CD14-positive monocyte (primary cell): Measurements from ENCODE around the gene NCOA6. TPM values are rescaled to one million over a fixed set of nuclear protein-coding genes. Genes with fewer than 3 reads are reported as not detected.
A peak's percentile ranks its signal among the peaks of the same experiment; 100 is the strongest.

Experiments
- DNase-seq, 3 donors: peaks; one replicate each; pipeline ENCODE4 v3.0.0-alpha.2; 2011 to 2022
- H2AFZ ChIP-seq: 2 replicates; pipeline ENCODE4 v1.6.0; 2012; ENCODE audit warnings: mild to moderate bottlenecking, low read depth, low read length, inconsistent platforms; ENCODE audit not compliant: insufficient read depth, poor library complexity, severe bottlenecking
- H3K27ac ChIP-seq, 2 donors: 1 replicate in 1 of 2; 2 replicates in 1 of 2; pipeline ENCODE4 v1.5.1; 2012 to 2013; ENCODE audit warnings: low read length in 2 of 2, control low read depth in 1 of 2, inconsistent platforms in 1 of 2, low read depth in 1 of 2, mild to moderate bottlenecking in 1 of 2
- H3K27me3 ChIP-seq, 2 donors: one replicate each; pipeline versions ENCODE4 v1.6.0 to v1.6.1; 2011 to 2013; ENCODE audit warnings: low read length in 2 of 2; ENCODE audit not compliant: control insufficient read depth in 2 of 2, insufficient read depth in 2 of 2
- H3K36me3 ChIP-seq, 2 donors: replicated peaks in 1 of 2; 1 replicate in 1 of 2; 2 replicates in 1 of 2; pipeline versions ENCODE4 v1.5.1 to v1.6.1; 2012 to 2013; ENCODE audit warnings: low read length in 2 of 2, control low read depth in 1 of 2, inconsistent platforms in 1 of 2, mild to moderate bottlenecking in 1 of 2; ENCODE audit not compliant: insufficient read depth in 2 of 2, control insufficient read depth in 1 of 2
- H3K4me1 ChIP-seq, 2 donors: 1 replicate in 1 of 2; 2 replicates in 1 of 2; pipeline versions ENCODE4 v1.5.1 to v1.6.1; 2012 to 2013; ENCODE audit warnings: low read length in 2 of 2, control low read depth in 1 of 2, inconsistent platforms in 1 of 2, mild to moderate bottlenecking in 1 of 2, moderate library complexity in 1 of 2; ENCODE audit not compliant: insufficient read depth in 2 of 2, control insufficient read depth in 1 of 2
- H3K4me2 ChIP-seq: replicated peaks from 2 replicates; pipeline ENCODE3; 2012; ENCODE audit warnings: low read length, moderate library complexity, mild to moderate bottlenecking; ENCODE audit not compliant: poor library complexity, severe bottlenecking; ENCODE audit errors: extremely low read depth
- H3K4me3 ChIP-seq, 3 experiments: fragments of 200-600 bp in 1 of 3; sonication (generic) in 1 of 3; replicated peaks in 1 of 3; 1 replicate in 2 of 3; 2 replicates in 1 of 3; pipeline ENCODE4 v1.5.1; 2011 to 2013; ENCODE audit warnings: low read length in 3 of 3, mild to moderate bottlenecking in 3 of 3, control low read depth in 2 of 3, low read depth in 2 of 3, inconsistent platforms in 1 of 3, moderate library complexity in 1 of 3
- H3K79me2 ChIP-seq: 2 replicates; pipeline ENCODE4 v1.6.0; 2012; ENCODE audit warnings: mild to moderate bottlenecking, control low read depth, inconsistent platforms, low read length, moderate library complexity; ENCODE audit not compliant: insufficient read depth
- H3K9ac ChIP-seq: 2 replicates; pipeline ENCODE4 v1.6.0; 2017; ENCODE audit warnings: low read length, mild to moderate bottlenecking; ENCODE audit not compliant: insufficient read depth, poor library complexity, severe bottlenecking
- H3K9me3 ChIP-seq, 2 donors: replicated peaks in 1 of 2; 1 replicate in 1 of 2; 2 replicates in 1 of 2; pipeline versions ENCODE4 v1.5.1 to v1.6.1; 2012 to 2013; ENCODE audit warnings: low read length in 2 of 2, control low read depth in 1 of 2; ENCODE audit not compliant: control insufficient read depth in 1 of 2, insufficient read depth in 1 of 2
- H4K20me1 ChIP-seq: 2 replicates; pipeline ENCODE4 v1.6.0; 2012; ENCODE audit warnings: mild to moderate bottlenecking, low read length, control low read depth, moderate library complexity; ENCODE audit not compliant: insufficient read depth
- H3K27ac Mint-ChIP-seq, 7 donors: one replicate each; pipeline ENCODE4 v1.8.0; 2020; ENCODE audit warnings: mild to moderate bottlenecking in 7 of 7, mixed read lengths in 7 of 7, moderate library complexity in 6 of 7, inconsistent platforms in 2 of 7
- H3K27me3 Mint-ChIP-seq, 3 donors: one replicate each; pipeline ENCODE4 v1.8.0; 2021 to 2022; ENCODE audit warnings: low read depth in 3 of 3, mild to moderate bottlenecking in 3 of 3, mixed read lengths in 3 of 3, moderate library complexity in 3 of 3, inconsistent platforms in 1 of 3
- H3K36me3 Mint-ChIP-seq, 2 donors: one replicate each; pipeline ENCODE4 v1.8.0; 2020; ENCODE audit warnings: mixed read lengths in 2 of 2, inconsistent platforms in 1 of 2, mild to moderate bottlenecking in 1 of 2
- H3K4me1 Mint-ChIP-seq: one replicate; pipeline ENCODE4 v1.8.0; 2020; ENCODE audit warnings: mild to moderate bottlenecking, mixed read lengths
- H3K4me3 Mint-ChIP-seq, 2 donors: one replicate each; pipeline ENCODE4 v1.8.0; 2020; ENCODE audit warnings: mild to moderate bottlenecking in 2 of 2, mixed read lengths in 2 of 2, moderate library complexity in 1 of 2
- H3K9me3 Mint-ChIP-seq, 7 donors: one replicate each; pipeline ENCODE4 v1.8.0; 2020 to 2022; ENCODE audit warnings: mixed read lengths in 7 of 7, mild to moderate bottlenecking in 6 of 7, moderate library complexity in 6 of 7, inconsistent platforms in 2 of 7
- CTCF ChIP-seq: fragments of 200-600 bp; IDR thresholded peaks from one replicate; pipeline ENCODE4 v1.8.0; 2022; ENCODE audit warnings: antibody characterized with exemption, mild to moderate bottlenecking
- WGBS: methylation state at CpG from one replicate; pipeline ENCODE4 v1.1.5; 2013; ENCODE audit warnings: missing lambda C conversion rate; ENCODE audit not compliant: insufficient coverage; 5-methylcytosine and 5-hydroxymethylcytosine counted together
- intact Hi-C, 2 donors: fragments of 100-400 bp; cut with micrococcal nuclease; formaldehyde crosslinking; loops; one replicate each; pipeline versions ENCODE4 v1.15.0 to v1.15.1; 2023
- polyA plus RNA-seq, 3 donors: library from polyadenylated mRNA; depleted of rRNA in 1 of 3; unstranded in 2 of 3; stranded (reverse) in 1 of 3; fragments of 300-500 nt in 2 of 3; fragments of >200 nt in 1 of 3; fragmentation: Illumina TruSeq in 2 of 3; gene quantifications; 1 replicate in 2 of 3; 2 replicates in 1 of 3; pipeline ENCODE4 v1.2.3, GENCODE V29; 2012 to 2021

Gene NCOA6
- polyA plus RNA-seq, 3 donors, result 2.8 to 19.0 (median 3.9) TPM

GRCh38 chr20:34709831-34710567 is 115.5 kb downstream of the NCOA6 start:
- H3K4me3 ChIP-seq, result peak overlapping the region; percentile 64 to 87 (median 70)
- H3K4me1 ChIP-seq, result peaks cover 26 to 39% of the 10 kb centered on the region in 2 donors
- H3K79me2 ChIP-seq, result no peaks in the 10 kb centered on the region
- no peaks in the 10 kb centered on the region for H3K9me3 ChIP-seq
- WGBS, result 7% methylated on average over 61 of the region's 61 CpGs
- peak overlapping the region in 6 of 7 donors; percentile 66 to 89 (median 72) for H3K27ac Mint-ChIP-seq
- H3K4me1 Mint-ChIP-seq, result peaks cover 33% of the 10 kb centered on the region
- H2AFZ ChIP-seq, result peak overlapping the region; percentile 79
- H3K4me2 ChIP-seq, result peak overlapping the region; percentile 89
- H3K27ac ChIP-seq, result no peak overlapping the region
- peaks cover 5% of the 10 kb centered on the region for H4K20me1 ChIP-seq
- peak overlapping the region; percentile 65 for H3K9ac ChIP-seq
- no peaks in the 10 kb centered on the region for H3K9me3 Mint-ChIP-seq
- peaks cover 27 to 37% of the 10 kb centered on the region in 2 donors for H3K36me3 Mint-ChIP-seq
- TF ChIP-seq CTCF, result no peak
- peaks cover 20 to 29% (median 24%) of the 10 kb centered on the region in 3 donors for H3K27me3 Mint-ChIP-seq
- DNase-seq, result peak; percentile 47 to 68 (median 62)
- intact Hi-C loops, result loop anchor here (5.0 kb wide), 4 partner anchors 33 to 173 kb away; partner anchors contain the start of gene PIGU (in 1 of the 2)
- H3K4me3 Mint-ChIP-seq, result peak overlapping the region; percentile 82 to 96
- H3K36me3 ChIP-seq, result peaks cover 14 to 23% of the 10 kb centered on the region in 2 donors
- H3K27me3 ChIP-seq, result peaks cover 6 to 14% of the 10 kb centered on the region in 2 donors

DNA sequence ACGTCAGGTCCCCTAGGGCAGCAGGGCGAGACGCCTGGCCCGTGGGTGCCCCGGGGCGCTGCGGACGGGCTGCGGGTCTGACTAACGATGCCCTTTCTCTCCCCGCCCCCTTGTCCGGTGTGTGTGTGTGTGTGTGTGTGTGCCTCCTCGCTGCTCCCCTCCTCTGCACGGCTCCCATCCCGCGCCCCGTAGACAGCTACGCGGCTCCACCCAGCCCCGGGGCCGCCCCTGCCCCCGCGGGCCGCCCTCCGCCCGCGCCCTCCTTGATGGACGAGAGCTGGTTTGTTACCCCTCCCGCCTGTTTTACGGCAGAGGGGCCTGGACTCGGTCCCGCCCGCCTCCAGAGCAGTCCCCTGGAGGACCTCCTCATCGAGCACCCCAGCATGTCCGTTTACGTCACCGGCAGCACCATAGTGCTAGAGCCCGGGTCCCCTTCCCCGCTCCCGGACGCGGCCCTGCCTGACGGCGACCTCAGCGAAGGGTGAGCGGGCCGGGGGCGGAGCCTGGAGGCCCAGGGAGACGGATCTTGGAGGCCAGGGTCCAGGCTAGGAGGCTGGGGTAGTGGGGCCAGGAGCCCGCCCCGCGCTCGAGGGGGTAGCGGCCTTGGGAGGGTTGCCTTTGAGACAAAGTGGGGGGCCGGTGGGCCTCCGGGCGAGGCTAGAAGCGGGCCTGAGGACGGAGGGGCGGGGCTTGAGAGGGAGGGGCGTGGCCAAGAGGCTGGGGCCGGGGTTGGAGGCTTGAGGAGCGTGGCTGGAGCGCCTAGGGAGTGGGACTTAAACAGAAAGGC is 116.2 kb downstream of the NCOA6 start:
- Histone ChIP-seq H3K9ac (peak overlapping the region; percentile 65), H3K4me1 (peaks cover 30 to 43% of the 10 kb centered on the region in 2 donors), H4K20me1 (peaks cover 5% of the 10 kb centered on the region), H3K27me3 (peaks cover 6 to 14% of the 10 kb centered on the region in 2 donors), H3K4me2 (peak overlapping the region; percentile 89), H3K9me3 (no peaks in the 10 kb centered on the region), H3K79me2 (no peaks in the 10 kb centered on the region), H3K27ac (peak overlapping the region in 1 of 2 donors; percentile 37), H3K4me3 (peak overlapping the region; percentile 64 to 87 (median 70)), H3K36me3 (peaks cover 13 to 16% of the 10 kb centered on the region in 2 donors), H2AFZ (peak overlapping the region; percentile 79)
- DNase-seq, result peak; percentile 56 to 74 (median 69)
- H3K9me3 Mint-ChIP-seq, result no peaks in the 10 kb centered on the region
- H3K27ac Mint-ChIP-seq, result peak overlapping the region in 6 of 7 donors; percentile 45 to 88 (median 68)
- peaks cover 20 to 29% (median 24%) of the 10 kb centered on the region in 3 donors for H3K27me3 Mint-ChIP-seq
- intact Hi-C loops, result loop anchor here (5.0 kb wide), 2 partner anchors 147 to 172 kb away; no protein-coding TSS in a partner anchor
- under 1% methylated on average over 54 of the region's 64 CpGs for WGBS
- no peak for TF ChIP-seq CTCF
- peak overlapping the region; percentile 82 to 90 for H3K4me3 Mint-ChIP-seq
- peaks cover 20 to 29% of the 10 kb centered on the region in 2 donors for H3K36me3 Mint-ChIP-seq
- H3K4me1 Mint-ChIP-seq, result peaks cover 38% of the 10 kb centered on the region
